NCI-H2196 (cell line): ENCODE results near the gene KIRREL3.

Source experiments
- DNase-seq: peaks from one replicate; lab custom pipeline; 2025; ENCODE audit not compliant: unreplicated experiment; lab: John Stamatoyannopoulos, UW

KIRREL3 gene

GRCh38 chr11:126837581-126837980 is 163.0 kb downstream of the KIRREL3 start:
- no peak for DNase-seq

GRCh38 chr11:126834573-126834972 is 166.0 kb downstream of the KIRREL3 start:
- DNase-seq = no peak

GRCh38 chr11:126834149-126834548 is 166.4 kb downstream of the KIRREL3 start:
- DNase-seq = no peak

GRCh38 chr11:126833065-126833464 is 167.5 kb downstream of the KIRREL3 start:
- no peak for DNase-seq

- DNase-seq = no peak
These were observed 168.2 kb downstream of the KIRREL3 start for GRCh38 chr11:126832387-126832786.

- peak; percentile 73 for DNase-seq
These were observed 170.3 kb downstream of the KIRREL3 start for GRCh38 chr11:126830216-126830806.

GRCh38 chr11:126829716-126830115 is 170.9 kb downstream of the KIRREL3 start:
- DNase-seq = no peak

- DNase-seq = peak; percentile 49
These were observed 176.4 kb downstream of the KIRREL3 start for GRCh38 chr11:126824035-126824607.

- no peak for DNase-seq
These were observed 177.3 kb downstream of the KIRREL3 start for GRCh38 chr11:126823274-126823673.

GRCh38 chr11:126821827-126822226 is 178.7 kb downstream of the KIRREL3 start:
- DNase-seq = no peak

GRCh38 chr11:126819194-126819593 is 181.4 kb downstream of the KIRREL3 start:
- DNase-seq = no peak

GRCh38 chr11:126817523-126818450 is 182.8 kb downstream of the KIRREL3 start:
- no peak for DNase-seq

GRCh38 chr11:126817096-126817495 is 183.5 kb downstream of the KIRREL3 start:
- DNase-seq = no peak

GRCh38 chr11:126816645-126817044 is 183.9 kb downstream of the KIRREL3 start:
- no peak for DNase-seq

- DNase-seq = no peak
These were observed 185.5 kb downstream of the KIRREL3 start for GRCh38 chr11:126815111-126815510.

GRCh38 chr11:126810776-126811175 is 189.8 kb downstream of the KIRREL3 start:
- no peak for DNase-seq

- no peak for DNase-seq
These were observed 190.9 kb downstream of the KIRREL3 start for GRCh38 chr11:126809514-126810289.

GRCh38 chr11:126808836-126809235 is 191.7 kb downstream of the KIRREL3 start:
- no peak for DNase-seq

GRCh38 chr11:126808296-126808695 is 192.3 kb downstream of the KIRREL3 start:
- no peak for DNase-seq

GRCh38 chr11:126805870-126806269 is 194.7 kb downstream of the KIRREL3 start:
- DNase-seq = no peak

- no peak for DNase-seq
These were observed 196.2 kb downstream of the KIRREL3 start for GRCh38 chr11:126804363-126804762.
